ENCODE data around the gene MGLL.

GRCh38 chr3:127667119-127667681, 155.1 kb downstream of the MGLL start:
- no peak for TF ChIP-seq CTCF (IDR thresholded peaks at IDR 0.05 in 8 of 11, conservative IDR thresholded peaks at IDR 0.05 in 3 of 11)
- no peak for TF ChIP-seq POLR2AphosphoS5 (IDR thresholded peaks at IDR 0.05)
- no peak for TF ChIP-seq POLR2A (IDR thresholded peaks at IDR 0.05)
